ENCODE results near the gene BTG1. TPM values are rescaled to one million over a fixed set of nuclear protein-coding genes. Genes with fewer than 3 reads are reported as not detected.

Gene BTG1
- total RNA-seq, 1 experiment from 2014 or later: 32.7 TPM

DNA sequence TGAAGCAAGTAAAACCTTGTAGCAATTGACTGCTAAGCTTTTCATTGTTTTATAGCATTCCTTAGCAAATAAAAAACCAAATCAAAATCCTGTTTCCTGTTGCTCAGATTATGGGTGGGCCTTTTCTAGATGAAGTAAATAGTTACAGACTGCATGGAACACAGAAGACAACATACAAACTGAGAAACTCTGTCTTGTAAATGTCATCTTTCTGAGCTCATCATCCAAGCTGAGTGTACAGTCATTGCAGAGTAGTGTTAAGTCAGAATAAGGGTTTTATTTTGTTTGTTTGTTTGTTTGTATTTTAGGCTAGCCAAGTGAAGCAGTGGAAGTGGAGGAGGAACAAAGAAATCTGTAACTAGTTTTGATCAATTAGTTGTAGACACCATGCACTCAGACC, 24.4 kb upstream of the BTG1 start:
- H3T11ph ChIP-seq (ENCODE audit: low read length): no peak overlapping the region
- H4K20me1 ChIP-seq (ENCODE audit: control insufficient read depth, insufficient read depth, insufficient read length): no peaks in the 10 kb centered on the region
- Mint-ChIP-seq H3K27me3 (ENCODE audit: low read depth) (no peaks in the 10 kb centered on the region), H3K9me3 (no peaks in the 10 kb centered on the region; a peak in 1 of 5 replicates), H3K36me3 (ENCODE audit: insufficient read depth in 1 of 3, low read depth in 3 of 3) (no peaks in the 10 kb centered on the region), H3K27ac (no peak overlapping the region), H3K4me3 (no peak overlapping the region), H3K4me1 (peaks cover 11 to 12% of the 10 kb centered on the region in 2 experiments)
- no peak for DNase-seq
- no peak overlapping the region for H2BK15ac ChIP-seq (ENCODE audit: low read depth, low read length)
- TF ChIP-seq, protein P1, sequence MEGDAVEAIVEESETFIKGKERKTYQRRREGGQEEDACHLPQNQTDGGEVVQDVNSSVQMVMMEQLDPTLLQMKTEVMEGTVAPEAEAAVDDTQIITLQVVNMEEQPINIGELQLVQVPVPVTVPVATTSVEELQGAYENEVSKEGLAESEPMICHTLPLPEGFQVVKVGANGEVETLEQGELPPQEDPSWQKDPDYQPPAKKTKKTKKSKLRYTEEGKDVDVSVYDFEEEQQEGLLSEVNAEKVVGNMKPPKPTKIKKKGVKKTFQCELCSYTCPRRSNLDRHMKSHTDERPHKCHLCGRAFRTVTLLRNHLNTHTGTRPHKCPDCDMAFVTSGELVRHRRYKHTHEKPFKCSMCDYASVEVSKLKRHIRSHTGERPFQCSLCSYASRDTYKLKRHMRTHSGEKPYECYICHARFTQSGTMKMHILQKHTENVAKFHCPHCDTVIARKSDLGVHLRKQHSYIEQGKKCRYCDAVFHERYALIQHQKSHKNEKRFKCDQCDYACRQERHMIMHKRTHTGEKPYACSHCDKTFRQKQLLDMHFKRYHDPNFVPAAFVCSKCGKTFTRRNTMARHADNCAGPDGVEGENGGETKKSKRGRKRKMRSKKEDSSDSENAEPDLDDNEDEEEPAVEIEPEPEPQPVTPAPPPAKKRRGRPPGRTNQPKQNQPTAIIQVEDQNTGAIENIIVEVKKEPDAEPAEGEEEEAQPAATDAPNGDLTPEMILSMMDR (conservative IDR thresholded peaks at IDR 0.05): no peak
- no peak overlapping the region for H2BK12ac ChIP-seq (ENCODE audit: insufficient read length, low read depth, low read length)
- H2BK20ac ChIP-seq (ENCODE audit: low read depth, low read length, poor library complexity, severe bottlenecking): no peak overlapping the region
- no peak overlapping the region for H3K14ac ChIP-seq (ENCODE audit: insufficient read depth, low read length)
- no peaks in the 10 kb centered on the region for H3K79me2 ChIP-seq (ENCODE audit: insufficient read depth, low read length)
- no peak overlapping the region for H3K23ac ChIP-seq (ENCODE audit: insufficient read length, low read depth, low read length)
- H4K8ac ChIP-seq (replicated peaks; ENCODE audit: insufficient read length, low read depth, low read length): no peak overlapping the region
- no peak overlapping the region for H3K9ac ChIP-seq (ENCODE audit: extremely low read depth, insufficient read length, low read length)
- H3K23me2 ChIP-seq (ENCODE audit: insufficient read length, low read depth, low read length, poor library complexity, severe bottlenecking): no peaks in the 10 kb centered on the region
- no peaks in the 10 kb centered on the region for H3K4me1 ChIP-seq (ENCODE audit: insufficient read depth, low read length)
- H3K27ac ChIP-seq (ENCODE audit: insufficient read length, low read depth, low read length): no peak overlapping the region
- no peak overlapping the region for H3K18ac ChIP-seq (ENCODE audit: insufficient read length, low read depth, low read length)
- H2AK5ac ChIP-seq (ENCODE audit: insufficient read length, low read length): no peak overlapping the region
- no peak overlapping the region for H3K4ac ChIP-seq (ENCODE audit: low read depth, low read length)
- H3K9me3 ChIP-seq (ENCODE audit: control insufficient read depth, low read depth, low read length): no peaks in the 10 kb centered on the region
- H4K5ac ChIP-seq (ENCODE audit: insufficient read length, low read depth, low read length): no peak overlapping the region
- H2BK120ac ChIP-seq (ENCODE audit: low read depth, low read length, poor library complexity, severe bottlenecking): no peak overlapping the region
- H3K4me2 ChIP-seq (ENCODE audit: insufficient read depth, insufficient read length, low read length): no peak overlapping the region
- H3K79me1 ChIP-seq (ENCODE audit: insufficient read depth, low read depth, low read length, poor library complexity, severe bottlenecking): no peaks in the 10 kb centered on the region
- H3K27me3 ChIP-seq (ENCODE audit: insufficient read depth, low read length): no peaks in the 10 kb centered on the region
- no peak overlapping the region for H4K91ac ChIP-seq (ENCODE audit: insufficient read length, low read depth, low read length)
- H2BK5ac ChIP-seq (ENCODE audit: insufficient read length, low read length): no peak overlapping the region
- H3K56ac ChIP-seq (ENCODE audit: insufficient read length, low read depth, low read length): no peak overlapping the region
- no peak overlapping the region for H2AFZ ChIP-seq (ENCODE audit: low read length)
